Neural crest cell (in vitro differentiated cells): ENCODE results near the gene TCEA2. TPM values are rescaled to one million over a fixed set of nuclear protein-coding genes. Genes with fewer than 3 reads are reported as not detected.

Experiments used
- DNase-seq: peaks from one replicate; pipeline ENCODE4 v3.0.0; 2021; ENCODE audit warnings: low read depth, mixed read lengths, low spot score
- H3K27ac Mint-ChIP-seq: one replicate; pipeline ENCODE4 v1.8.0; 2021; ENCODE audit warnings: mild to moderate bottlenecking, mixed read lengths; ENCODE audit not compliant: unreplicated experiment
- H3K27me3 Mint-ChIP-seq: 2 replicates; pipeline ENCODE4 v1.8.0; 2021; ENCODE audit warnings: low read depth, mild to moderate bottlenecking, mixed read lengths
- H3K36me3 Mint-ChIP-seq: 2 replicates; pipeline ENCODE4 v1.8.0; 2021; ENCODE audit warnings: low read depth, mild to moderate bottlenecking, mixed read lengths
- H3K4me1 Mint-ChIP-seq: 2 replicates; pipeline ENCODE4 v1.8.0; 2021; ENCODE audit warnings: mixed read lengths
- H3K4me3 Mint-ChIP-seq: one replicate; pipeline ENCODE4 v1.8.0; 2021; ENCODE audit warnings: mild to moderate bottlenecking, mixed read lengths
- H3K9me3 Mint-ChIP-seq: 2 replicates; pipeline ENCODE4 v1.8.0; 2021; ENCODE audit warnings: mixed read lengths
- CTCF ChIP-seq: fragments of 200-600 bp; sonication (generic); conservative IDR thresholded peaks from 2 replicates; pipeline ENCODE4 v1.5.0; 2021; ENCODE audit warnings: antibody characterized with exemption, mild to moderate bottlenecking
- total RNA-seq: library from RNA; stranded (reverse); gene quantifications from 2 replicates; pipeline ENCODE4 v1.2.1, GENCODE V29; 2021

The TCEA2 gene
- total RNA-seq, 1 donor from 2014 or later: 82.5 TPM

DNA sequence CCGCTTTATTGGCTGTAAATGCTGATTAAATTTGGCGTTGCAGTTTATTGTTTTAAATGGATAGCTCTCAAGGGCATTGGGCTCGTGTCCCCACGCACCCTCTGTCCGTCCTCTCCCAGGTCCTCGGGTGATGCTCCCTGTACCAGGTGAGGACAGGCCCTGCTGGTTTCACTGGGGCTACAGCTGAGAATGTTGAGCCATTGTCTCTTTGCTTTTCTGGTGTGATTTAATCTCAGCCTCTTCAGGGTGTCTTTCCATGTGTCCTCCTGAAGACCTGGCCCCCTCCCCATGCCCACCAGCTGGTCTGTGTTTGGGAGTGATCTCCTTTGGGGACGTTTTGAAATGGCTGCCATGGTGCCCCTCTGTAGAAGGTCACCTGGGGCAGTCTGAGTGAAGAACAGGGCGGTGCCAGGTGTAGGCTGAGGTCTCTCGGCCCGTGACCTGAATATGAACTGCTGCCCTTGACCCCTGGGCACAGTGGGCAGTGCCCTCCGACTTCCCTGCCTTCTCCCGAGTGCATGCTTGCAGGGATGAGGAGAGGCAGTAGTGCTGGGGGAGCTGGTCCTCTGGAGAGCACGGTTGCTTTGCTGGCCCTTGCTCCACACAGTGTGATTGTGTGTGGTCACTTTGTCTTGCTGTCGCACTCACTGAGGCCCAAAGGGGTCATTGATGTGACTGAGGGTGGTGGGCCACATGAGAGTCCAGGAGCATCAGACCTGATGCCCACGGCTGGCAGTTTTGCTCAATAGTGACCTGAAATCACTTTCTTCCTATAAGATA is 39.4 kb upstream of the TCEA2 start:
- H3K36me3 Mint-ChIP-seq: peaks cover 10% of the 10 kb centered on the region
- H3K4me1 Mint-ChIP-seq: peaks cover 4% of the 10 kb centered on the region
- no peak overlapping the region for H3K27ac Mint-ChIP-seq
- H3K9me3 Mint-ChIP-seq: no peaks in the 10 kb centered on the region
- H3K4me3 Mint-ChIP-seq: no peak overlapping the region
- TF ChIP-seq CTCF: no peak
- no peaks in the 10 kb centered on the region for H3K27me3 Mint-ChIP-seq
- no peak for DNase-seq

DNA sequence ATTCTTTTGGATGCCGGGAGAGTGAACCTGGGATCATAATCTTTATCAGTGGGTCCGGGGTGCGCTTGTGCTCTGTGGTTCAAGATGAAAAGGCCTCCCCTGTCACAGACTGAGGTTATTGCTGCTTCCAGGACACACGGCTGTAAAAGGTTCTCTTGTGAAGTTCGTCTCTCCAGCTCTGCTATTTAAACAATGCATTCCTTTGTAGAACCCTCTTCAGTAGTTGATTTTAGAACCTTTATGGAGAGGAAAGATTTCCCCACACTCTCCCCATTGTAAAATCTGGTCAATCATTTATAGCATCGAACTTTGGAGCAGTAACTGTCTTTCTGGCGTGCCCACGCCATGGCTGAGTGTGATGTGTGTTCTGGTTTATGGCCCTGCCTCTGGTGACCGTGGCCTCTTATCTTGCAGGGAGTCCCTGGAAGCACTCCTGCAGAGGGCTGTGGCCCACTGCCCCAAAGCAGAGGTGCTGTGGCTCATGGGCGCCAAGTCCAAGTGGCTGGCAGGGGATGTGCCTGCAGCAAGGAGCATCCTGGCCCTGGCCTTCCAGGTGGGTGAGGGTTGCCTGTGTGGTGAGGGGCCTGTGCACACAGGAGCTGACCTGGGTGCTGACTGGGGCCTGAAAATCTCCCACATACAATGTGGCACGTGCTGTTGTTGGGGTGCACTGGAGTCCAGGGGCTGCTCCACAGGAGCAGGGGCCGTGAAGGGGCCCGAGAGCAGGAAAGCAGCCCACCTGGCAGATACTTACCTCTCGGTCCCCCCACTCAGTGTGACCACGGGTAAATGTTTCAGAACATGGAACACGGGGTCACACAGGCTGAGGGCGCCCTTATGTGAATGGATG is 38.6 kb upstream of the TCEA2 start:
- H3K4me3 Mint-ChIP-seq: no peak overlapping the region
- H3K36me3 Mint-ChIP-seq: peaks cover 7% of the 10 kb centered on the region
- no peak overlapping the region for H3K27ac Mint-ChIP-seq
- peaks cover 4% of the 10 kb centered on the region for H3K4me1 Mint-ChIP-seq
- H3K9me3 Mint-ChIP-seq: no peaks in the 10 kb centered on the region
- no peak for TF ChIP-seq CTCF
- no peaks in the 10 kb centered on the region for H3K27me3 Mint-ChIP-seq
- no peak for DNase-seq

- H3K27ac Mint-ChIP-seq: no peak overlapping the region
Observed at GRCh38 chr20:64025101-64025825, 37.7 kb upstream of the TCEA2 start.

DNA sequence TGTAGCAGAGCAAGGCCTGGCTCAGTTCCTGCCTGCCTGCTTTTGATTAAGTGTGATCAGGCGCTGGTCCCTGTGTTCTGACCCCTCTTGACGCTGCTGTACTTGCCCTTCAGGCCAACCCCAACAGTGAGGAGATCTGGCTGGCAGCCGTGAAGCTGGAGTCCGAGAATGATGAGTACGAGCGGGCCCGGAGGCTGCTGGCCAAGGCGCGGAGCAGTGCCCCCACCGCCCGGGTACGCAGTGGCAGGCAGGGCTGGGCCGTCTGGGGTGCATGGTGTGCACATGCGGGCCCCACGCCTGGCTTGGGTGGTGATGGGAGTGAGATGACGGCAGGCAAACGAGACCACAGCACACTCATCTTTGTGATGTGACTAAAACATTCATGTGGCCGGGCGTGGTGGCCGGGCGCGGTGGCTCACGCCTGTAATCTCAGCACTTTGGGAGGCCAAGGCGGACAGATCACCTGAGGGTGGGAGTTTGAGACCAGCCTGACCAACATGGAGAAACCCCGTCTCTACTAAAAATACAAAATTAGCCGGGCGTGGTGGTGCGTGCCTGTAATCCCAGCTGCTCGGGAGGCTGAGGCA is 37.1 kb upstream of the TCEA2 start:
- TF ChIP-seq CTCF: no peak
- no peak for DNase-seq
- no peak overlapping the region for H3K27ac Mint-ChIP-seq
- H3K36me3 Mint-ChIP-seq: peaks cover 7% of the 10 kb centered on the region
- H3K9me3 Mint-ChIP-seq: no peaks in the 10 kb centered on the region
- no peak overlapping the region for H3K4me3 Mint-ChIP-seq
- H3K27me3 Mint-ChIP-seq: no peaks in the 10 kb centered on the region
- H3K4me1 Mint-ChIP-seq: peaks cover 4% of the 10 kb centered on the region

More at GRCh38 chr20:64025101-64025825, 37.7 kb upstream of the TCEA2 start:
- peaks cover 7% of the 10 kb centered on the region for H3K36me3 Mint-ChIP-seq
- peaks cover 4% of the 10 kb centered on the region for H3K4me1 Mint-ChIP-seq
- no peaks in the 10 kb centered on the region for H3K27me3 Mint-ChIP-seq
- no peak overlapping the region for H3K4me3 Mint-ChIP-seq
- no peak for DNase-seq
- TF ChIP-seq CTCF: no peak
- no peaks in the 10 kb centered on the region for H3K9me3 Mint-ChIP-seq

- no peak overlapping the region for H3K27ac Mint-ChIP-seq
- no peak for TF ChIP-seq CTCF
- DNase-seq: no peak
Observed at GRCh38 chr20:64027981-64028685, 34.9 kb upstream of the TCEA2 start.

More at GRCh38 chr20:64027981-64028685, 34.9 kb upstream of the TCEA2 start:
- Mint-ChIP-seq H3K36me3 (peaks cover 7% of the 10 kb centered on the region), H3K27me3 (no peaks in the 10 kb centered on the region), H3K4me3 (no peak overlapping the region), H3K4me1 (peaks cover 4% of the 10 kb centered on the region), H3K9me3 (no peaks in the 10 kb centered on the region)
